PC-9 (cell line): ENCODE data around the gene KBTBD4. TPM values are rescaled to one million over a fixed set of nuclear protein-coding genes. Genes with fewer than 3 reads are reported as not detected.
"Not testable (repeated sequence)": the region's sequence is repeated elsewhere in the genome, so short reads cannot be mapped to it uniquely, and the experiment has no call there.

Experiments used
- BruUV-seq: library from RNA; stranded (reverse); fragments of 400-500 nt; replicated peaks from 2 replicates; lab custom pipeline; 2021; lab: Mats Ljungman, UMichigan
- CTCF ChIA-PET: fragments of 300-600 bp; sonication (Branson Sonifier 250); formaldehyde crosslinking; loops from one replicate; lab custom pipeline; 2022; ENCODE audit warnings: antibody characterized with exemption; lab: Charles Lee
- POLR2A ChIA-PET: fragments of 300-600 bp; sonication (Branson Sonifier 250); formaldehyde crosslinking; loops from one replicate; lab custom pipeline; 2022; ENCODE audit warnings: antibody characterized with exemption; ENCODE audit not compliant: unreplicated experiment; lab: Charles Lee
- DNase-seq, 2 experiments: peaks; one replicate each; pipeline versions ENCODE4 v3.0.0 to v3.0.0-alpha.2; 2015 to 2022; ENCODE audit warnings: mixed read lengths in 1 of 2
- H2AFZ ChIP-seq: fragments of 200-600 bp; sonication (generic); 2 replicates; pipeline ENCODE4 v1.8.1; 2017; ENCODE audit warnings: antibody characterized with exemption
- H3F3A ChIP-seq: fragments of 200-600 bp; sonication (generic); 2 replicates; pipeline ENCODE4 v1.8.1; 2017; ENCODE audit warnings: antibody characterized with exemption, mild to moderate bottlenecking, low read depth; ENCODE audit not compliant: insufficient read depth
- H3K27ac ChIP-seq: fragments of 200-600 bp; sonication (generic); 2 replicates; pipeline ENCODE4 v1.6.1; 2016; ENCODE audit warnings: mixed run types
- H3K27me3 ChIP-seq: fragments of 200-600 bp; sonication (generic); 2 replicates; pipeline ENCODE4 v1.6.1; 2016; ENCODE audit warnings: low read depth, mixed run types; ENCODE audit not compliant: insufficient read depth
- H3K36me3 ChIP-seq: fragments of 200-600 bp; sonication (generic); 2 replicates; pipeline ENCODE4 v1.6.1; 2016; ENCODE audit warnings: low read depth, mixed run types
- H3K4me1 ChIP-seq: fragments of 200-600 bp; sonication (generic); replicated peaks from 2 replicates; pipeline ENCODE4 v1.6.1; 2016; ENCODE audit warnings: mixed run types; ENCODE audit not compliant: insufficient read depth
- H3K4me2 ChIP-seq: fragments of 200-600 bp; sonication (generic); 2 replicates; pipeline ENCODE4 v1.6.1; 2017; ENCODE audit warnings: mixed run types
- H3K4me3 ChIP-seq: fragments of 200-600 bp; sonication (generic); 2 replicates; pipeline ENCODE4 v1.6.1; 2016; ENCODE audit warnings: mixed run types
- H3K79me2 ChIP-seq: fragments of 200-600 bp; sonication (generic); 2 replicates; pipeline ENCODE4 v1.6.1; 2017; ENCODE audit warnings: low read depth, mixed run types
- H3K9me2 ChIP-seq: fragments of 200-600 bp; sonication (generic); 2 replicates; pipeline ENCODE4 v1.8.1; 2017; ENCODE audit warnings: mild to moderate bottlenecking; ENCODE audit not compliant: insufficient read depth
- H3K9me3 ChIP-seq: fragments of 200-600 bp; sonication (generic); 2 replicates; pipeline ENCODE4 v1.8.1; 2016; ENCODE audit warnings: low read depth; ENCODE audit not compliant: insufficient read depth
- H4K20me1 ChIP-seq: fragments of 200-600 bp; sonication (generic); 2 replicates; pipeline ENCODE4 v1.8.1; 2017; ENCODE audit not compliant: insufficient read depth
- EZH2 ChIP-seq: fragments of 200-600 bp; sonication (generic); IDR thresholded peaks from 2 replicates; pipeline ENCODE4 v1.8.0; 2017; ENCODE audit warnings: antibody characterized with exemption, low read depth
- intact Hi-C: fragments of 100-400 bp; cut with micrococcal nuclease; formaldehyde crosslinking; loops from one replicate; pipeline ENCODE4 v1.10.0; 2022; ENCODE audit not compliant: unreplicated experiment
- total RNA-seq: library from RNA; stranded (reverse); gene quantifications from 2 replicates; pipeline ENCODE4 v1.2.3, GENCODE V29; 2021
- TF ChIP-seq, protein P1 (sequence below): fragments of 200-600 bp; sonication (generic); conservative IDR thresholded peaks from 2 replicates; pipeline ENCODE4 v1.6.1; 2017; ENCODE audit warnings: mixed run types, antibody characterized with exemption, mild to moderate bottlenecking, moderate library complexity

The KBTBD4 gene
- total RNA-seq, 1 experiment from 2014 or later: 20.3 TPM

DNA sequence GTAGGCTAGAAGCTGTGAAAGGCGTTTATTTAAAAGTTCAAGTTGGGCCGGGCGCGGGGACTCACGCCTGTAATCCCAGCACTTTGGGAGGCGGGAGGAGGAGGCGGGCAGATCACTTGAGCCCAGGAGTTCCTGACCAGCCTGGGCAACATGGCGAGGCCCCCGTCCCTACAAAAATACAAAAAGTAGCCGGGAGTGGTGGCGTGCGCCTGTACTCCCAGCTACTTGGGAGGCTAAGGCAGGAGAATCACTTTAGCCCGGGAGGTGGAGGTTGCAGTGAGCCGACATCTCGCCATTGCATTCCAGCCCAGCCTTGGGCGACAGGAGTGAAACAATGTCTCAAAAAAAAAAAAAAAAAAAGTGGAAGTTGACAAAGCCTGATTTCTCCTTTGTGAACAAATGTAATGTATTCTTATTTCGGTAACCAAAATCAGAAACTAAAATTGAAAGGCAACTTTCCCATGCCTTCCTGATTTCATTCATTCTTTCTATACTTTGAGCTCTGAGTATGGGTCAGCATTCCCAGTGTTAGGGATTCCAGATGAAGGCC, 12.5 kb downstream of the KBTBD4 start:
- peaks cover 52% of the 10 kb centered on the region for H3K79me2 ChIP-seq
- DNase-seq: peak in 1 of 2 experiments; percentile 27
- no peaks in the 10 kb centered on the region for H3K9me2 ChIP-seq
- H3F3A ChIP-seq: peaks cover 20% of the 10 kb centered on the region
- POLR2A ChIA-PET: interaction anchor here (0.6 to 0.7 kb wide), 4 partner anchors 12 to 71 kb away, joined by 3 to 14 read pairs (median 6); no protein-coding TSS in a partner anchor
- TF ChIP-seq EZH2: no peak
- TF ChIP-seq, protein P1, sequence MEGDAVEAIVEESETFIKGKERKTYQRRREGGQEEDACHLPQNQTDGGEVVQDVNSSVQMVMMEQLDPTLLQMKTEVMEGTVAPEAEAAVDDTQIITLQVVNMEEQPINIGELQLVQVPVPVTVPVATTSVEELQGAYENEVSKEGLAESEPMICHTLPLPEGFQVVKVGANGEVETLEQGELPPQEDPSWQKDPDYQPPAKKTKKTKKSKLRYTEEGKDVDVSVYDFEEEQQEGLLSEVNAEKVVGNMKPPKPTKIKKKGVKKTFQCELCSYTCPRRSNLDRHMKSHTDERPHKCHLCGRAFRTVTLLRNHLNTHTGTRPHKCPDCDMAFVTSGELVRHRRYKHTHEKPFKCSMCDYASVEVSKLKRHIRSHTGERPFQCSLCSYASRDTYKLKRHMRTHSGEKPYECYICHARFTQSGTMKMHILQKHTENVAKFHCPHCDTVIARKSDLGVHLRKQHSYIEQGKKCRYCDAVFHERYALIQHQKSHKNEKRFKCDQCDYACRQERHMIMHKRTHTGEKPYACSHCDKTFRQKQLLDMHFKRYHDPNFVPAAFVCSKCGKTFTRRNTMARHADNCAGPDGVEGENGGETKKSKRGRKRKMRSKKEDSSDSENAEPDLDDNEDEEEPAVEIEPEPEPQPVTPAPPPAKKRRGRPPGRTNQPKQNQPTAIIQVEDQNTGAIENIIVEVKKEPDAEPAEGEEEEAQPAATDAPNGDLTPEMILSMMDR: no peak
- H3K4me3 ChIP-seq: peak overlapping the region; percentile 95
- no peaks in the 10 kb centered on the region for H3K27me3 ChIP-seq
- TSS peak; percentile 49 for BruUV-seq
- H2AFZ ChIP-seq: peak overlapping the region; percentile 99
- H3K4me2 ChIP-seq: peak overlapping the region; percentile 93
- peaks cover 18% of the 10 kb centered on the region for H3K36me3 ChIP-seq
- H3K4me1 ChIP-seq: peaks cover 9% of the 10 kb centered on the region
- CTCF ChIA-PET: interaction anchor here (0.7 kb wide), 1 partner anchor 54 kb away, joined by 8 read pairs; no protein-coding TSS in a partner anchor
- peaks cover 7% of the 10 kb centered on the region; the same call in 1 of the 2 replicates for H4K20me1 ChIP-seq
- H3K9me3 ChIP-seq: no peaks in the 10 kb centered on the region
- H3K27ac ChIP-seq: peak overlapping the region; percentile 4; the same call in 1 of the 2 replicates
- intact Hi-C loops: loop anchor here (5.0 kb wide), 1 partner anchor 159 kb away; the partner anchor contains the start of gene SLC39A13

DNA sequence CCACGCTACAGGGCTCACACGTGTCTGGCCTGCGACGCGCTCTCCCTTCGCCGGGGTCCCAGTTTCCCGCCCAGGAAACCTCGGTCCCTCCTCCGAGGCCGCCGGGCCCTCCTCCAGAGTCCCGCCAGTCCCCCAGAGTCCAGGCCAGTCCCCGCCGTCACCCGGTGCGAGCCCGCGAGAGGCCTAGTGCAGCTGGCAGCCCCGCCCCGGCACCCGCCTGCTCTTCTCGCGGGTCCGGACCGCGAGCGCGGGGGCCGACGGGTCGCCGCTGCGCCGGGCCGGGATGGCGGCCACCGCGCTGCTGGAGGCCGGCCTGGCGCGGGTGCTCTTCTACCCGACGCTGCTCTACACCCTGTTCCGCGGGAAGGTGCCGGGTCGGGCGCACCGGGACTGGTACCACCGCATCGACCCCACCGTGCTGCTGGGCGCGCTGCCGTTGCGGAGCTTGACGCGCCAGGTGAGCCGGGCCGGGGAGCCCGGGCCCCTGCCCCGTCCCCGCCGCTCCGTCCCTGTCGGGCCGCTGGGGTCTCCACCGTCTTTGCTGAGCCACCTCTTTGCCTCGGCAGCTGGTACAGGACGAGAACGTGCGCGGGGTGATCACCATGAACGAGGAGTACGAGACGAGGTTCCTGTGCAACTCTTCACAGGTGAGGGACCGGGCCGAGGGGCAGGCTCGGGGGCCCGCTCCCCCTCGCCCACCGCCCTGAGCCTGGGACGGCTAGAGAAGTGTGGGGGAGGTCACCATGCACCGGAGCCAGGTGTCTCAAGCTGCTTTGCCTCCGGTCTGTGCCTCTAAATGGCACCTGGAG, 13.2 kb downstream of the KBTBD4 start, which contains the start of gene PTPMT1:
Gene PTPMT1, plus strand, starts transcription at position 260 of the 809 bp plus-strand sequence. Its CDS starts 24 bp downstream, at position 284.
- intact Hi-C loops: loop anchor here (5.0 kb wide), 1 partner anchor 158 kb away; the partner anchor contains the start of gene SLC39A13
- Histone ChIP-seq H3K9me2 (no peaks in the 10 kb centered on the region), H3K27me3 (no peaks in the 10 kb centered on the region), H3K79me2 (peaks cover 50% of the 10 kb centered on the region), H3K4me1 (peaks cover 11% of the 10 kb centered on the region), H3K4me3 (peak within 1 kb of the TSS; percentile 95), H3K9me3 (no peaks in the 10 kb centered on the region), H2AFZ (peak within 1 kb of the TSS; percentile 99), H4K20me1 (peaks cover 7% of the 10 kb centered on the region; the same call in 1 of the 2 replicates), H3K36me3 (peaks cover 13% of the 10 kb centered on the region; the same call in 1 of the 2 replicates), H3K4me2 (peak within 1 kb of the TSS; percentile 93), H3K27ac (peak within 1 kb of the TSS; percentile 55), H3F3A (peaks cover 19% of the 10 kb centered on the region)
- no peak for TF ChIP-seq EZH2
- TF ChIP-seq, protein P1: no peak
- ChIA-PET POLR2A (interaction anchor here (0.6 kb wide), 2 partner anchors 28 to 62 kb away, joined by 6 to 10 read pairs; no protein-coding TSS in a partner anchor), CTCF (no interaction called here)
- peak; percentile 70 to 79 for DNase-seq
- BruUV-seq: no TSS peak

DNA sequence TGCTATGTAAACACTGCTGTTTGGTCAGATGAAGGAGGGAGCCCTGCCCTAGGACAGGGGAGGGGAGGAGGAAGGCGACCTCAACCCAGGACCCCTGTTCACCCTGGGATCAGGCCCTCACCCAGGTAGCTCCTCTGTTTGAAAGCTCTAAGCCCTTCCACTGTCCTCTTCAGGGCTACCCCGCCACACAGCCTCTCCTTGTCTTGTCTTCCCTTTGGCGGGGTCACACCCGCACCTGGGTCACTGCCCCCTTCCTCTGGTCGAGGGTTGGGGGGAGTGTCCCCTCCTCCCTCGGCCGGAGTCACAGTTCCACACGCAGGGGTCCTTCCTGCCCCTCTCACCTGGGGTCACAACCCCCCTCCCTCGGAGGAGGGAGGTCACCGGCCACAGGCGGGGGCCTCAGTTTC, 13.8 kb downstream of the KBTBD4 start:
- POLR2A ChIA-PET: interaction anchor here (0.7 kb wide), 1 partner anchor 150 kb away, joined by 3 read pairs; the partner anchor contains the start of gene AGBL2
- H3K4me1 ChIP-seq: peaks cover 17% of the 10 kb centered on the region
- H3K27me3 ChIP-seq: no peaks in the 10 kb centered on the region
- H3K4me3 ChIP-seq: peak overlapping the region; percentile 95
- peaks cover 25% of the 10 kb centered on the region for H3F3A ChIP-seq
- no TSS peak for BruUV-seq
- H2AFZ ChIP-seq: peak overlapping the region; percentile 99
- intact Hi-C loops: loop anchor here (1.0 to 5.0 kb wide), 2 partner anchors 12 to 158 kb away; partner anchors contain the start of genes CELF1 and SLC39A13
- H3K36me3 ChIP-seq: peaks cover 8% of the 10 kb centered on the region; the same call in 1 of the 2 replicates
- H3K4me2 ChIP-seq: peak overlapping the region; percentile 93
- no peaks in the 10 kb centered on the region for H3K9me2 ChIP-seq
- TF ChIP-seq EZH2: no peak
- TF ChIP-seq, protein P1: no peak
- CTCF ChIA-PET: no interaction called here
- no peak for DNase-seq
- peaks cover 7% of the 10 kb centered on the region; the same call in 1 of the 2 replicates for H4K20me1 ChIP-seq
- H3K9me3 ChIP-seq: no peaks in the 10 kb centered on the region
- H3K27ac ChIP-seq: peak overlapping the region; percentile 55
- H3K79me2 ChIP-seq: peaks cover 49% of the 10 kb centered on the region

DNA sequence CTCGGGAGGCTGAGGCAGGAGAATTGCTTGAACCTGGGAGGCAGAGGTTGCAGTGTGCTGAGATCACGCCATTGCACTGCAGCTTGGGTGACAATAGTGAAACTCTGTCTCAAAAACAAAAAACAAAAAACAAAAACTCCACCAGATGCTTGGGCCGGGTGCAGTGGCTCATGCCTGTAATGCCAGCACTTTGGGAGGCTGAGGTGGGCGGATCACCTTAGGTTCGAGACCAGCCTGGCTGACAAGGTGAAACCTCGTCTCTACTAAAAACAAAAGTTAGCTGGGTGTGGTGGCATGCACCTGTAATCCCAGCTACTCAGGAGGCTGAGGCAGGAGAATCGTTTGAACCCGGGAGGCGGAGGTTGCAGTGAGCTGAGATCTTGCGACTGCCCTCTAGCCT, 14.4 kb downstream of the KBTBD4 start:
- DNase-seq, H4K20me1 ChIP-seq, H3K27me3 ChIP-seq, H2AFZ ChIP-seq, H3K9me2 ChIP-seq, H3K27ac ChIP-seq, H3K9me3 ChIP-seq, H3K36me3 ChIP-seq: not testable (repeated sequence)
- Histone ChIP-seq H3F3A (peaks cover 27% of the 10 kb centered on the region), H3K4me3 (0 out of 2 replicates have a peak overlapping the region, but pooled peaks have one; percentile 19), H3K79me2 (peaks cover 46% of the 10 kb centered on the region), H3K4me2 (peak overlapping the region; percentile 93), H3K4me1 (peaks cover 17% of the 10 kb centered on the region)
- CTCF ChIA-PET: interaction anchor here (0.6 kb wide), 1 partner anchor 93 kb away, joined by 9 read pairs; no protein-coding TSS in a partner anchor
- POLR2A ChIA-PET: interaction anchor here (0.7 kb wide), 1 partner anchor 151 kb away, joined by 3 read pairs; the partner anchor contains the start of gene AGBL2
- TSS peak; percentile 32 for BruUV-seq
- intact Hi-C loops: loop anchor here (1.0 kb wide), 1 partner anchor 11 kb away; the partner anchor contains the start of gene CELF1
